Suppressor macrophage treated with lipopolysaccharide for 1 hour (primary cell): ENCODE measurements around the gene NLRP9.

Experiments used
- DNase-seq, 3 donors: peaks; one replicate each; pipeline ENCODE4 v3.0.0-alpha.2; 2020 to 2022

Gene NLRP9

DNA sequence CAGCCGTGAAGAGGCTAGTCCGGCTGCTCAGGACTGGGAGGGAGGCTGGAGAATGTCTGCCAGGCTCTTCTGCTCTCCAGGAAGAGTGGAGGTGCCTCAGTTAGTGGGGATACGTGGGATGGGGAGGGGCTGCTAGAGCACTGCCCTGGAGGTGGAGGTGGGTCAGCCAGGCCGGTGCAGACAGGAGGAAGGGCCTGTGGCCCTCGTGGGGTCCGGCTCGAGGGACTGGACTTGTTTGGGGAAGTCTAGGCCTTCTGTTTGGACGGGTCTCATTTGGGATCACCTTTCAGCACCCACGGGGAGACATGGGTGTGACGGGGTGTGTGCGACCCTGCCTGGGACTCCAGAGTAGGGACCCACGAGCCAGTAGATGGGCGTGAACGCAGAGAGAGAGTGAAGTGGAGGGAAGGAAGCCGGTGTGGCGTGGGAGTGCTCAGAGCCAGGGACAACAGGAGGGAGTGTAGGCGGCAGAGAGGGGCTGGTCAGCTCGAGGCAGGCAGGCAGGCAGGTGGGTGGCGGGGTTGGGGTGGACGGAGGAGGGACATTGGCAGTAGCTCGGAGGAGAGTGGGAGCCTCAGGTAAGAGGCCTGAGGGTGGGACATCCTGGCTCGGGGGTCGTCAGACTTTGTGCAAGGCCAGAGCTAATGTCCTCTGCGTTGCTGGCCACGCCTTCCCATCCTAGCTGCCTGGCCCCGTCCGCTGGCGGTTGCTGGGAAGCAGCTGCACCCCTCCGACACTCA lies 51.7 kb downstream of the NLRP9 start:
- DNase-seq = no peak

- DNase-seq = no peak
Measured at GRCh38 chr19:55685776-55686175, 52.4 kb downstream of the NLRP9 start.

- DNase-seq = no peak
Measured at GRCh38 chr19:55684946-55685681, 53.1 kb downstream of the NLRP9 start.

DNA sequence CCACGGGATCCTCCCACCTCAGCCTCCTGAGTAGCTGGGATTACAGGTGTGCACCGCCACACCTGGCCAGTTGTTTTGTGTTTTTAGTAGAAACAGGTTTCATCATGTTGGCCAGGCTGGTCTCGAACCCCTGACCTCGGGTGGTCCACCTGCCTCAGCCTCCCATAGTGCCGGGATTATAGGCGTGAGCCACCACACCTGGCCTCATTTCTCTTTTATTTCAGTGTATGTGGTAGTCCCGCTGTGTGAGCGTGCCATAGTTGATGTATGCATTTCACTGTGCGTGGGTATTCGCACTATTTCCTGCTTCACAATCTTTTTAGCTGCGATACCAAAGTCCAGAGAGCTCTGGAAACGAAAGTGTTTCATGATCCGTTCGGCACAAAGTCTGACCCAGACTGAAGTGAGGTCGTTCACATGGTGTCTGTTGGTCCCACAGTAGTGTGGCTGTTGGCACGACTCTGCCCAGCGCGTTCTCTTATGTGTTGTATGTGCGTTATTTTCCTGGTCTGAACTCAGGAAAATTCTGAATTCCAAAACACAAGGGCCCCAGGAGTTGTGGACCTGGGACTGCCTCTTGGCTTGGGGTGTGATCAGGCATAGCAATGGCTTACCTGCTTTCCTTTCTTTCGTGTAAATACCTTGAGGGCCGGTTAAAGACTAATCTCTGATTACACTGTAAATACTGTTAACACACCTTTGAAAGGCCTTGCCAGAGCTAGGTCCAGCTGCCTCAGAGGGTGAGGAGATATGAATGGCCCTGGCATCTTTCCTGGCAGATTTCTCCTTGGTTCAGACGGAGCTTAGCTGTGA lies 54.5 kb downstream of the NLRP9 start:
- DNase-seq = no peak

DNA sequence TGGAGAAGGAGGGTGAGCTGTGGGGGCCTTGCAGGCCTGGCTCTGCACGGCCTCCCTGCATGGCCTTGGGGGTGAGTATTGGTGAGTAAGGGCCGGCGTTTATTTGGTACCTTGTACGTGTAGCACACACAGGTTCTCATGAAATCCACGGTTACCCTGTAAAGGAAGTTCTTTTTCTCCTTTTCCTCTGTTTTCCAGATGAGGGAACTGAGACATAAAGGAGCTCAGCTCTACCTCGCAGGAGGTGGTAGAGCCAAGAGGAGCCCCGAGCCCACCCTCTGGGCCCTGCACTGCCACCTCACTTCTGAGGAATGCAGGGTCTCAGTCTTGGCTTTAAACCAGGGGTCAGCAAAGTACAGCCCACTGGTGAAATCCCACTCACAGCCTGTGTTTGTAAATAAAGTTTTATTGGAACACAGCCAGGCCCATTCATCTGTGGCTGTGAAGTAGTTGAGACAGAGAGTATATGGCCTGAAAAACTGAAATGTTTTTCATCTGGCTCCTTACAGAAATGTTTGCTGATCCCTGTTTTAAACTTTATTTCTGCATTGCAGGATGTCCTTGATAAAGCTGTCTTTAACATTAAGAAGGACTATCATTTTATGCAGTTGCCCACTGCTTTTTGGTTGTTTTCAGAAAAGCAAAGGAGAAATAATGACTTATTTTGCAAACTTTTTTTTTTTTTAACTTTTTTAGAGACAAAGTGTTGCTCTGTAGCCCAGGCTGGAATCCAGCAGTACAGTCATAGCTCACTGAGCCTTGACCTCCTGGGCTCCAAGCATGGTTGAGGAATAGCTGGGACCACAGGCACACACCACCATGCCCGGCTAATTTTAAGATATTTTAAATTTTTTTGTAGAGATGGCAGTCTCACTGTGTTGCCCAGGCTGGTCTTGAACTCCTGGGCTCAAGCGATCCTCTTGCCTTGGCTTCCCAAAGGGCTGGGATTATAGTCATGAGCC lies 56.8 kb downstream of the NLRP9 start:
- DNase-seq = no peak

GRCh38 chr19:55680339-55681130 lies 57.7 kb downstream of the NLRP9 start:
- no peak for DNase-seq

DNA sequence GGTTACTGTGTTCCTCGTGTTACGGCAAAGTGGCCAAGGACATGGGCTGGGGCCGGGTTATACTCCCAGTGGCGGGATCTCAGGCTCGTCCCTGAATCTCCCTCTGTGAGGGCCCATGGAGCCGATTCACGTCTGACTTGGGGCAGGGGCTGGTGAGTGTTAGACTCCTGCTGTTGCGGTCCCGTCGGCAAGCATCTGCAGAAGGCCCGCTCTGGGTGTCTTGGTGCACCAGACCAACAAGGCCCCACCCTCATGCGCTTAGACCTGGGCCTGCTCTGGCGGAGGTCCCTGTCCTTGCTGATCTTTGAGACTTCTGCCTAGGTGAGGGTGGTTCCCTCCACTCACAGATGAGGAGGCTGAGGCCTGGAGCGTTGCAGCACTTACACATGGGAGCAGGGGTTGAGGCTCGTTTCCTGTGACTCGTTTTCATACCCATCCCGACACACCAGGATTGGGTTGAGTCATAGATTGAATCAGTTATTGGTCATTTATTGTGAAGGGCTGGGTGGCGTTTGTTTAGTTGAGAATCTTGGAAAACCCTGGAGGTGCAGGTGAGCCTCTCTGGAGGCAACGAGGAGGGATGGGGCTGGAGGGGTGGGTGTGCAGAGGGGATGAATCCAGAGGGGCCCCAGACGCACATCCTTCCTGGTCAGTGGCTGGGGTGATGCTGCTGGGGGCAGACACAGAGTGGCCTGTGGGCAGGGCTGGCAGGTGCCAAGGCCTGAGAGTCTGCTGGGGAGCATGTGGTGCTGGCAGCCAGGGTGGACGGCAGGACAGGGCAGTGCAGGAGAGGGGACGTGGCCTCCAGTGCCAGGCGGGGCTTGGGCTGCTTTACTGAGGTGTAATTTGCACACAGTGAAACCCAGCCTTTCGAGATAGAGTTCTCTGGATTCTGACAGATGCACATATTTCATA lies 58.6 kb downstream of the NLRP9 start:
- no peak for DNase-seq

DNA sequence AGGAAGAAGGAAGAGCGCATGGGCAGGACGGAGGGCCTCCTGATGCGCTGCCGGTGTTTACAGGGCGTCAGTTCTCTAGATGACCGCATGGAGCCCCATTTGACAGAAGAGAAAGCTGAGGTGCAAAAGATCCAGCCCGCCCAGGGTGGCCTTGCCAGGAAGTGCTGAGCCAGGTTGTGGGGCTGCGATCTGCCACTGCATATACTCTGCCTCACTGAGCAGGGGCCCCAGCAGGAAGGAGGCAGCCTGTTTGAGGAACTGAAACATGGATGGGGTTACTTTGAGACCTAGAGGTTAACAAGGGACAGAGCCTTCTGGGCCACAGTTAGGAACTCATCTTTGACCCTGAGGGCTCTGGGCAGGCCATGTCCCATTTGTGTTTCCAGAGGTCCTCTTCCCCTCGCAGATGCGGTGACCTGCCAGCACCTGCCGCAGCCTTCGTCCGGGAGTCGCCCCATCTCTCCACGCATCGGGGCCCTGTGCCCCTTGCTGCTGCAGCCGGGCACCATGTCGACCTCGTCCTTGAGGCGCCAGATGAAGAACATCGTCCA lies 60.0 kb downstream of the NLRP9 start:
- peak; percentile 69 to 70 (median 70) for DNase-seq

- DNase-seq = peak in 1 of 3 donors; percentile 7
Measured at GRCh38 chr19:55677572-55678028, 60.6 kb downstream of the NLRP9 start.

- no peak for DNase-seq
Measured at GRCh38 chr19:55676889-55677505, 61.2 kb downstream of the NLRP9 start.

GRCh38 chr19:55676383-55676782 lies 61.8 kb downstream of the NLRP9 start:
- DNase-seq = no peak

DNA sequence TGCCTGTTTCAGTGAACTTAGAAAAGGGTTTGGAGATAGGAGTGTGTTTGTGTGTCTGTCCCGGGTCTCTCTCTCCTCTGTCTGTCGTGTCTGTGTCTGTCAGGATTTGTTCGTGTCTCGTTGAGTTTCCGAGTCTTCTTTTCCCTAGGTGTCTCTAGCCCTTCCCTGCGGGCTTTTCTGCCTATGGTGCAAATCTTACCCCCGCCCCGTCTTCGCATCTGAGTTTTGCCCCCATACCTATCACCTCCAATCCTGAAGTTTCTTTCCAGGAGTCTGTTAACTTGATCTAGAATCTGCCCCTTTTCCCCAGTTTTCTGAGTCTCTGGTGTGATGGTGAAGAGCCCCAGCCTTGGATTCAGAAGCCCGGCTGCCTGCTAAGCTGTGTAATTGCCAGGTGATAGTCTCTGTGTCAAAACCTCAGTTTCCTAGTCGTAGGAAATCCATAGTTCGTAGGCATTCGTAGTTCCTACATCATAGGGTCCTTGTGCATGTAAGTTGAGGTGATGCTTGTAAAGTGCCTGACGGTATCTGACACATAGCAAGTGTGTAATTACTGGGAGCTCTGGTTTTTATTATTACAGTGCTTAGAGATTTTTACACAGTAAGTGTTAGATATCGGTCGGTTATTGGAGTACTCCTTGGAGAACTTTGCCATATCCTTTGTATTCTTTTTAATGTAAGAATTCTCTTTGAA lies 62.4 kb downstream of the NLRP9 start:
- DNase-seq = peak in 1 of 3 donors; percentile 7

- DNase-seq = peak; percentile 97 to 98 (median 97)
Measured at GRCh38 chr19:55674841-55675660, 63.2 kb downstream of the NLRP9 start, which contains the start of gene EPN1. EPN1 (plus strand) TSS chr19:55675226; CDS start chr19:55678628, 3,402 bp downstream.

DNA sequence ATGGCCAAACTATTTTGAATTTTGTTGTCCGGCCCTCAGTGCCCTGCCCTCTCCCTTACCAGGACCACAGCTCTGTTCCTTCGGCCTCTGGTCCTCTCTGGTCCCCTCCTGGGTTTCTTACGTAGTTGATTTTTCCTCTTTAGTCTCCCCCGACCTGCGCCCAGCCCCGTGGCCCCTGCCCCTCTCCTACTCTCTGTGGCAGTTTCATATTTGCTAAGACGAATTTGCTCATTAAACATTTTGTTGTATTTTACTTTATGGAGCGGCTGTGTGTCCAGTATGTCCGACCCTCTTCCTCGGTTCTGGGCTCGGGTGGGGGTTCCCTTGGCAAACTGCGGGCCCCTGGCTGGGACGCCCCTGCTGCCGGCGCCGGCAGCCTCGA lies 63.8 kb downstream of the NLRP9 start:
- no peak for DNase-seq

- no peak for DNase-seq
Measured at GRCh38 chr19:55673889-55674288, 64.3 kb downstream of the NLRP9 start.

GRCh38 chr19:55673465-55673864 lies 64.7 kb downstream of the NLRP9 start:
- DNase-seq = no peak

DNA sequence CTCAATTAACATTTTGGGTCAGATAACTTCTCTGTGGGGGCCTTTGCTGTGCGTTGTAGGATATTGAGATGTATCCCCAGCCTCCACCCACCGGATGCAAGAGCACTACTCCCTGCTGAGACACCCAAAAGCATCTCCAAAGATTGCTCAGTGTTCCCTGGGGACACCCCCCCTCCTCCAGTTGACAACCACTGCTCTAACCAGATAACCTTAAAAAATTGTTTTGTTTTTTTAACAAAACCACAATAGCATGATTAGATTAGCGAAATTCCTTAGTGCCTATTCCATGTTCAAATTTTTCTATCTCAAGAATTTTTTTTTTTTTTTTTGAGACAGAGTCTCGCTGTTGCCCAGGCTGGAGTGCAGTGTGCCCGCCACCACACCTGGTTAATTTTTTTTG lies 65.8 kb downstream of the NLRP9 start:
- DNase-seq = no peak

DNA sequence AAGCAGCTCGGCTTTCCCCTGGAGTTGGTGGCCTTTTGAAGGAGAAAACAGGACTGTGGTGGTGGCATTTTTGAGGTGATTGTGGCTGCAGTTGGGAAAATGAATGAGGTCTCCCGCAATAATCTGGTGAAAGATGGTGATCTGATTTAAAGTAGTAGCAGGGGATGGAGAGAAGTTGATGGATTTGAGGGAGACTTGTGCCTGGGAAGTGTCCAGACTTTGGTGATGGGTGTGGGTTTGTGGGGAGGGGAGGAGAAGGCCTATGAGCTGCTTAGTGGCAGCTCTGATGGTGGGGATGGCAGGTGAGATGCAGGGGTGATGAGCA lies 67.2 kb downstream of the NLRP9 start:
- no peak for DNase-seq
